ENCODE results near the gene FHIT. TPM values are rescaled to one million over a fixed set of nuclear protein-coding genes. Genes with fewer than 3 reads are reported as not detected.

The FHIT gene
- total and polyA plus RNA-seq, 7 donors: 0.98 to 10.4 (median 4.0) TPM

GRCh38 chr3:59919586-59919985 lies 1331.7 kb downstream of the FHIT start:
- DNase-seq: no peak
- Histone ChIP-seq H3K9me3 (no peaks in the 10 kb centered on the region), H3K27ac (no peak overlapping the region), H3K36me3 (ENCODE audit: insufficient read depth in 1 of 2, low read depth in 1 of 2) (no peaks in the 10 kb centered on the region), H3K27me3 (ENCODE audit: insufficient read depth in 3 of 3, low read length in 2 of 3) (no peaks in the 10 kb centered on the region), H3K4me3 (no peak overlapping the region), H3K4me1 (no peaks in the 10 kb centered on the region)
- intact Hi-C loops (cut with DNase I): no loop called here
- ATAC-seq: no peak
- TF ChIP-seq CTCF (IDR thresholded peaks at IDR 0.05): no peak
- 93 to 96% (median 94%) methylated on average over 2 of the region's 2 CpGs for WGBS, 3 donors

- Histone ChIP-seq H3K9me3 (no peaks in the 10 kb centered on the region), H3K4me3 (no peak overlapping the region), H3K27me3 (ENCODE audit: insufficient read depth in 3 of 3, low read length in 2 of 3) (no peaks in the 10 kb centered on the region), H3K27ac (no peak overlapping the region), H3K4me1 (no peaks in the 10 kb centered on the region), H3K36me3 (ENCODE audit: insufficient read depth in 1 of 2, low read depth in 1 of 2) (no peaks in the 10 kb centered on the region)
- DNase-seq (no peak), ATAC-seq (no peak)
- intact Hi-C loops (cut with DNase I): no loop called here
- TF ChIP-seq CTCF (IDR thresholded peaks at IDR 0.05): no peak
- WGBS, 3 donors: 82 to 91% (median 89%) methylated on average over 6 of the region's 6 CpGs
Measured at GRCh38 chr3:59914251-59914650, 1337.0 kb downstream of the FHIT start.

GRCh38 chr3:59913645-59914044 lies 1337.6 kb downstream of the FHIT start:
- H3K4me1 ChIP-seq: no peaks in the 10 kb centered on the region
- TF ChIP-seq CTCF (IDR thresholded peaks at IDR 0.05): no peak
- DNase-seq (no peak), ATAC-seq (no peak)
- H3K4me3 ChIP-seq: no peak overlapping the region
- WGBS, 3 donors: 97 to 100% (median 98%) methylated on average over 1 of the region's 1 CpG
- H3K27me3 ChIP-seq (ENCODE audit: insufficient read depth in 3 of 3, low read length in 2 of 3): no peaks in the 10 kb centered on the region
- intact Hi-C loops (cut with DNase I): no loop called here
- H3K27ac ChIP-seq: no peak overlapping the region
- no peaks in the 10 kb centered on the region for H3K36me3 ChIP-seq (ENCODE audit: insufficient read depth in 1 of 2, low read depth in 1 of 2)
- H3K9me3 ChIP-seq: no peaks in the 10 kb centered on the region

- Histone ChIP-seq H3K36me3 (ENCODE audit: insufficient read depth in 1 of 2, low read depth in 1 of 2) (no peaks in the 10 kb centered on the region), H3K4me1 (no peaks in the 10 kb centered on the region), H3K27ac (no peak overlapping the region), H3K27me3 (ENCODE audit: insufficient read depth in 3 of 3, low read length in 2 of 3) (no peaks in the 10 kb centered on the region), H3K4me3 (no peak overlapping the region), H3K9me3 (no peaks in the 10 kb centered on the region)
- no peak for ATAC-seq
- WGBS, 3 donors: 67 to 82% (median 74%) methylated on average over 2 of the region's 2 CpGs
- intact Hi-C loops (cut with DNase I): no loop called here
- DNase-seq: no peak
- TF ChIP-seq CTCF (IDR thresholded peaks at IDR 0.05): no peak
Measured at GRCh38 chr3:59908701-59909100, 1342.6 kb downstream of the FHIT start.

- Histone ChIP-seq H3K4me1 (no peaks in the 10 kb centered on the region), H3K9me3 (no peaks in the 10 kb centered on the region), H3K36me3 (ENCODE audit: insufficient read depth in 1 of 2, low read depth in 1 of 2) (no peaks in the 10 kb centered on the region), H3K27me3 (ENCODE audit: insufficient read depth in 3 of 3, low read length in 2 of 3) (no peaks in the 10 kb centered on the region), H3K4me3 (no peak overlapping the region), H3K27ac (no peak overlapping the region)
- no peak for DNase-seq
- no peak for TF ChIP-seq CTCF (IDR thresholded peaks at IDR 0.05)
- intact Hi-C loops (cut with DNase I): no loop called here
- ATAC-seq: no peak
- WGBS, 3 donors: 81 to 90% (median 84%) methylated on average over 2 of the region's 2 CpGs
Measured at GRCh38 chr3:59908280-59908679, 1343.0 kb downstream of the FHIT start.

Data from psoas muscle (tissue), 8 donors.